Testis (tissue), 2 donors: ENCODE measurements around the gene RNASE1.

Experiments used
- POLR2A ChIP-seq: fragments of 450-650 bp; IDR thresholded peaks from one replicate; pipeline ENCODE4 v1.6.1; 2017; ENCODE audit warnings: antibody characterized with exemption, mild to moderate bottlenecking, moderate library complexity
- TF ChIP-seq, protein P1 (sequence below), 3 experiments: fragments of 450-650 bp in 2 of 3; fragments of 200-600 bp in 1 of 3; sonication (generic) in 1 of 3; IDR thresholded peaks; one replicate each; pipeline ENCODE4 v1.5.1; 2016 to 2019; ENCODE audit warnings: antibody characterized with exemption in 3 of 3, mild to moderate bottlenecking in 2 of 3, moderate library complexity in 1 of 3

GRCh38 chr14:20797164-20797563 lies 5.5 kb downstream of the RNASE1 start:
- TF ChIP-seq, protein P1, sequence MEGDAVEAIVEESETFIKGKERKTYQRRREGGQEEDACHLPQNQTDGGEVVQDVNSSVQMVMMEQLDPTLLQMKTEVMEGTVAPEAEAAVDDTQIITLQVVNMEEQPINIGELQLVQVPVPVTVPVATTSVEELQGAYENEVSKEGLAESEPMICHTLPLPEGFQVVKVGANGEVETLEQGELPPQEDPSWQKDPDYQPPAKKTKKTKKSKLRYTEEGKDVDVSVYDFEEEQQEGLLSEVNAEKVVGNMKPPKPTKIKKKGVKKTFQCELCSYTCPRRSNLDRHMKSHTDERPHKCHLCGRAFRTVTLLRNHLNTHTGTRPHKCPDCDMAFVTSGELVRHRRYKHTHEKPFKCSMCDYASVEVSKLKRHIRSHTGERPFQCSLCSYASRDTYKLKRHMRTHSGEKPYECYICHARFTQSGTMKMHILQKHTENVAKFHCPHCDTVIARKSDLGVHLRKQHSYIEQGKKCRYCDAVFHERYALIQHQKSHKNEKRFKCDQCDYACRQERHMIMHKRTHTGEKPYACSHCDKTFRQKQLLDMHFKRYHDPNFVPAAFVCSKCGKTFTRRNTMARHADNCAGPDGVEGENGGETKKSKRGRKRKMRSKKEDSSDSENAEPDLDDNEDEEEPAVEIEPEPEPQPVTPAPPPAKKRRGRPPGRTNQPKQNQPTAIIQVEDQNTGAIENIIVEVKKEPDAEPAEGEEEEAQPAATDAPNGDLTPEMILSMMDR (IDR thresholded peaks at IDR 0.05) = no peak
- no peak for TF ChIP-seq POLR2A
